ENCODE data around the gene LOXL3. TPM values are rescaled to one million over a fixed set of nuclear protein-coding genes. Genes with fewer than 3 reads are reported as not detected.

The LOXL3 gene
- total and polyA plus RNA-seq, 2 of the 8 experiments (the other 6 are each of a cell fraction or from before 2014, with no cell fraction given) = 22.4 to 27.2 TPM

DNA sequence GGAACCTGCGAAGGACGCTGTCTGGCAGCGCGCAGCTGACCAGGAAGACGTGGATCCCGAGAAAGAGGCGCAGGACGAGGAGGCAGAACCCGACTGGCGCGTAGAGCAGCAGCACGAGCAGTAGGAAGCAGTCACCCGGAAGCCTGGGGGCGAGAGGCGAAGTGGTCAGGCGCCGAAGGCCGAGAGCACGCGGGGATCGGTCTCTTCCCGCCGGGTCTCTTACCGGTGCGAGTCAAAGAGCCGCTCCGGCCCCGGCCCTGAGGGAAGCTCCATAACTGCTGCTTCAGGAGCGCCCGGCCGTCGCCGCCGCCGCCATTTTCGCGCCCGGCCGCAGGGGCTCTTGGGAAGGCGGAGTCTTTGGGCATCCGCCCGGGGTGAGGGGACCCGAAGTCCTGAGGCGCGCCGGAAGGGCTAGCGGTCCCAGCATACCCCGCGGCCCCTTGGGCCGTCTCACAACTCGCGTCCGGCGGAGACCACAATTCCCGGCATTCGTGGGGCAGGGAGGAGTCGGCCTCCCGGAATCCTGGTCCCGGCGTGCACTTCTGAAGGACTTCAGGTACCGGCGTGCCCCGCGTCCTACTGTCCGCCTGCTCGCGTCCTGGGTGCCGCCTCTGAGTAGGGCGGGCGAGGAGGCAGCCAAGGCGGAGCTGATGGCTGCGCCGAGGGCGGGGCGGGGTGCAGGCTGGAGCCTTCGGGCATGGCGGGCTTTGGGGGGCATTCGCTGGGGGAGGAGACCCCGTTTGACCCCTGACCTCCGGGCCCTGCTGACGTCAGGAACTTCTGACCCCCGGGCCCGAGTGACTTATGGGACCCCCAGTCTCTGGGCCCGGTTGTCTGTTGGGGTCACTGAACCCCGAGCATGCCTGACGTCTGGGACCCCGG lies 24.1 kb downstream of the LOXL3 start, which contains the start of the genes AUP1 and HTRA2 (continued):
- TF ChIP-seq RAD21 (IDR thresholded peaks at IDR 0.05 in 1 of 2, conservative IDR thresholded peaks at IDR 0.05 in 1 of 2; ENCODE audit: low read depth in 2 of 2, low read length in 2 of 2) (0 out of 4 replicates have a peak, but pooled peaks of 1 of the 2 experiments have one; percentile 3), TAF7 (optimal IDR thresholded peaks at IDR 0.05; ENCODE audit: borderline replicate concordance, low read depth, low read length) (peak; percentile 82), GABPA (IDR thresholded peaks at IDR 0.05; ENCODE audit: borderline replicate concordance, insufficient read depth, low read length) (peak; percentile 86), PHF8 (conservative IDR thresholded peaks at IDR 0.05; ENCODE audit: low read depth, low read length) (peak; percentile 99), KDM5A (IDR thresholded peaks at IDR 0.05; ENCODE audit: low read length) (peak; percentile 91), CHD1 (IDR thresholded peaks at IDR 0.05; ENCODE audit: low read depth, low read length) (no peak), EP300 (IDR thresholded peaks at IDR 0.05; ENCODE audit: borderline replicate concordance in 1 of 2, low read depth in 2 of 2, low read length in 2 of 2) (peak in 1 of 2 experiments; percentile 5; a peak in 1 of 3 replicates), NANOG (IDR thresholded peaks at IDR 0.05; ENCODE audit: insufficient read depth, low read depth, low read length, poor library complexity, severe bottlenecking) (peak; percentile 3), SRF (IDR thresholded peaks at IDR 0.05; ENCODE audit: low read depth, low read length) (no peak), POLR2AphosphoS5 (IDR thresholded peaks at IDR 0.05; ENCODE audit: low read depth, low read length) (peak; percentile 30; the same call in 1 of the 2 replicates), BCL11A (IDR thresholded peaks at IDR 0.05; ENCODE audit: low read depth in 2 of 2, low read length in 2 of 2) (no peak), CBX8 (IDR thresholded peaks at IDR 0.05; ENCODE audit: borderline replicate concordance, low read depth, low read length) (no peak), KDM4A (IDR thresholded peaks at IDR 0.05; ENCODE audit: low read depth, low read length, severe bottlenecking) (peak; percentile 88), CBX5 (IDR thresholded peaks at IDR 0.05; ENCODE audit: low read depth, low read length) (no peak), MAFK (IDR thresholded peaks at IDR 0.05; ENCODE audit: low read depth, low read length) (no peak), SAP30 (IDR thresholded peaks at IDR 0.05; ENCODE audit: insufficient read depth, insufficient replicate concordance, low read length) (peak; percentile 88), GTF2F1 (IDR thresholded peaks at IDR 0.05; ENCODE audit: borderline replicate concordance, low read depth, low read length) (no peak; the same call in 1 of the 2 replicates), RNF2 (IDR thresholded peaks at IDR 0.05; ENCODE audit: borderline replicate concordance, low read depth, low read length, missing control alignments, poor library complexity, severe bottlenecking) (no peak)
- TF ChIP-seq, protein P1, sequence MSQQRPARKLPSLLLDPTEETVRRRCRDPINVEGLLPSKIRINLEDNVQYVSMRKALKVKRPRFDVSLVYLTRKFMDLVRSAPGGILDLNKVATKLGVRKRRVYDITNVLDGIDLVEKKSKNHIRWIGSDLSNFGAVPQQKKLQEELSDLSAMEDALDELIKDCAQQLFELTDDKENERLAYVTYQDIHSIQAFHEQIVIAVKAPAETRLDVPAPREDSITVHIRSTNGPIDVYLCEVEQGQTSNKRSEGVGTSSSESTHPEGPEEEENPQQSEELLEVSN (IDR thresholded peaks at IDR 0.05) = no peak
- TF ChIP-seq, protein P2, sequence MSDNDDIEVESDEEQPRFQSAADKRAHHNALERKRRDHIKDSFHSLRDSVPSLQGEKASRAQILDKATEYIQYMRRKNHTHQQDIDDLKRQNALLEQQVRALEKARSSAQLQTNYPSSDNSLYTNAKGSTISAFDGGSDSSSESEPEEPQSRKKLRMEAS (IDR thresholded peaks at IDR 0.05) = peak; percentile 21
